A673 (cell line): ENCODE data around the gene CALU. TPM values are rescaled to one million over a fixed set of nuclear protein-coding genes. Genes with fewer than 3 reads are reported as not detected.

ENCODE experiments used
- BruUV-seq: library from RNA; stranded (reverse); fragments of 400-500 nt; replicated peaks from 2 replicates; lab custom pipeline; 2021; lab: Mats Ljungman, UMichigan
- CTCF ChIA-PET: fragments of 300-600 bp; sonication (Branson Sonifier 250); formaldehyde crosslinking; loops from one replicate; lab custom pipeline; 2022; ENCODE audit warnings: antibody characterized with exemption; lab: Charles Lee
- POLR2A ChIA-PET: fragments of 300-600 bp; sonication (Branson Sonifier 250); formaldehyde crosslinking; loops from one replicate; lab custom pipeline; 2022; ENCODE audit warnings: antibody characterized with exemption; ENCODE audit not compliant: low non-redundant PET; lab: Charles Lee
- DNase-seq: peaks from one replicate; pipeline ENCODE4 v3.0.0-alpha.2; 2015; ENCODE audit warnings: low spot score
- H3K27ac ChIP-seq: fragments of 200-600 bp; sonication (generic); 2 replicates; pipeline ENCODE4 v1.5.1; 2016; ENCODE audit warnings: mixed run types, low read depth, mild to moderate bottlenecking, mixed read lengths, antibody characterized with exemption, low read length; ENCODE audit not compliant: poor library complexity, severe bottlenecking
- H3K27me3 ChIP-seq: fragments of 200-600 bp; sonication (generic); replicated peaks from 2 replicates; pipeline ENCODE4 v1.6.1; 2017; ENCODE audit warnings: mixed run types, low read depth, mild to moderate bottlenecking, mixed read lengths, antibody characterized with exemption, low read length; ENCODE audit not compliant: insufficient read depth, poor library complexity
- H3K36me3 ChIP-seq: fragments of 200-600 bp; sonication (generic); 2 replicates; pipeline ENCODE4 v1.6.1; 2016; ENCODE audit warnings: mixed run types, mild to moderate bottlenecking, mixed read lengths, antibody characterized with exemption, low read length; ENCODE audit not compliant: insufficient read depth, poor library complexity, severe bottlenecking
- H3K4me1 ChIP-seq: fragments of 200-600 bp; sonication (generic); 2 replicates; pipeline ENCODE4 v1.6.1; 2017; ENCODE audit warnings: mixed run types, mild to moderate bottlenecking, mixed read lengths, antibody characterized with exemption, low read length; ENCODE audit not compliant: insufficient read depth, poor library complexity, severe bottlenecking
- H3K4me3 ChIP-seq: fragments of 200-600 bp; sonication (generic); 2 replicates; pipeline ENCODE4 v1.5.1; 2016; ENCODE audit warnings: low read depth, mixed run types, mild to moderate bottlenecking, mixed read lengths, low read length; ENCODE audit not compliant: poor library complexity, severe bottlenecking
- H3K9me3 ChIP-seq: fragments of 200-600 bp; sonication (generic); 2 replicates; pipeline ENCODE4 v1.6.1; 2016; ENCODE audit warnings: mixed run types, low read depth, mild to moderate bottlenecking, mixed read lengths, antibody characterized with exemption, low read length; ENCODE audit not compliant: poor library complexity, severe bottlenecking
- EZH2 ChIP-seq: fragments of 200-600 bp; sonication (generic); IDR thresholded peaks from 2 replicates; pipeline ENCODE4 v1.6.1; 2017; ENCODE audit warnings: borderline replicate concordance, low read depth, mild to moderate bottlenecking, mixed read lengths, antibody characterized with exemption, low read length; ENCODE audit not compliant: poor library complexity, severe bottlenecking
- intact Hi-C: fragments of 100-400 bp; cut with micrococcal nuclease; formaldehyde crosslinking; loops from one replicate; pipeline ENCODE4 v1.10.0; 2022; ENCODE audit not compliant: unreplicated experiment
- total RNA-seq: library from RNA; stranded (reverse); gene quantifications from 2 replicates; pipeline ENCODE4 v1.2.3, GENCODE V29; 2021
- TF ChIP-seq, protein P1 (sequence below): fragments of 300-800, 200-600 bp; sonication (generic); conservative IDR thresholded peaks from 2 replicates; pipeline ENCODE4 v1.5.1; 2017; ENCODE audit warnings: low read depth, mild to moderate bottlenecking, antibody characterized with exemption, low read length, moderate library complexity, mixed read lengths

CALU gene
- total RNA-seq, 1 experiment from 2014 or later = 162 TPM

DNA sequence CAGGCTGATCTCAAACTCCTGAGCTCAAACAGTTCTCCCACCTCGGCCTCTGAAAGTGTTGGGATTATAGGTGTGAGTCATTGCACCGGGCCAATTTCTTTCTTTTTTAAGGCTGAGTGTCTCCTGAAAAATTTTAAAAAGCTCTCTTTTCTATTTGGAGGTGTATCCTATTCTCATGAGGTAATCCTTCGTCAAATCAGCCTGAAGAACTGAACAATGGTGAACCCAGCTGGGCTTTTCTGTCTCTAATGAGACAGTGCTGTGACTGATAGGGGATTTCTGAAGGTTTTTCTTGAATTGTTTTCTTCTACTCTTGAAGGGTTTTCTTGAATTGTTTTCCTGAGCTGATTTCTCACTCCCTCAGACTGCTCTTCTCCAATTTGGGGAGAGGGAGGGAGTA, 30.9 kb upstream of the CALU start:
- POLR2A ChIA-PET = no interaction called here
- H3K4me3 ChIP-seq = no peak overlapping the region
- no peaks in the 10 kb centered on the region for H3K9me3 ChIP-seq
- no peak overlapping the region for H3K27ac ChIP-seq
- TF ChIP-seq EZH2 = no peak
- TF ChIP-seq, protein P1, sequence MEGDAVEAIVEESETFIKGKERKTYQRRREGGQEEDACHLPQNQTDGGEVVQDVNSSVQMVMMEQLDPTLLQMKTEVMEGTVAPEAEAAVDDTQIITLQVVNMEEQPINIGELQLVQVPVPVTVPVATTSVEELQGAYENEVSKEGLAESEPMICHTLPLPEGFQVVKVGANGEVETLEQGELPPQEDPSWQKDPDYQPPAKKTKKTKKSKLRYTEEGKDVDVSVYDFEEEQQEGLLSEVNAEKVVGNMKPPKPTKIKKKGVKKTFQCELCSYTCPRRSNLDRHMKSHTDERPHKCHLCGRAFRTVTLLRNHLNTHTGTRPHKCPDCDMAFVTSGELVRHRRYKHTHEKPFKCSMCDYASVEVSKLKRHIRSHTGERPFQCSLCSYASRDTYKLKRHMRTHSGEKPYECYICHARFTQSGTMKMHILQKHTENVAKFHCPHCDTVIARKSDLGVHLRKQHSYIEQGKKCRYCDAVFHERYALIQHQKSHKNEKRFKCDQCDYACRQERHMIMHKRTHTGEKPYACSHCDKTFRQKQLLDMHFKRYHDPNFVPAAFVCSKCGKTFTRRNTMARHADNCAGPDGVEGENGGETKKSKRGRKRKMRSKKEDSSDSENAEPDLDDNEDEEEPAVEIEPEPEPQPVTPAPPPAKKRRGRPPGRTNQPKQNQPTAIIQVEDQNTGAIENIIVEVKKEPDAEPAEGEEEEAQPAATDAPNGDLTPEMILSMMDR = no peak
- H3K27me3 ChIP-seq = no peaks in the 10 kb centered on the region
- no peaks in the 10 kb centered on the region for H3K36me3 ChIP-seq
- no TSS peak for BruUV-seq
- H3K4me1 ChIP-seq = no peaks in the 10 kb centered on the region
- CTCF ChIA-PET = no interaction called here
- intact Hi-C loops = no loop called here
- DNase-seq = no peak

DNA sequence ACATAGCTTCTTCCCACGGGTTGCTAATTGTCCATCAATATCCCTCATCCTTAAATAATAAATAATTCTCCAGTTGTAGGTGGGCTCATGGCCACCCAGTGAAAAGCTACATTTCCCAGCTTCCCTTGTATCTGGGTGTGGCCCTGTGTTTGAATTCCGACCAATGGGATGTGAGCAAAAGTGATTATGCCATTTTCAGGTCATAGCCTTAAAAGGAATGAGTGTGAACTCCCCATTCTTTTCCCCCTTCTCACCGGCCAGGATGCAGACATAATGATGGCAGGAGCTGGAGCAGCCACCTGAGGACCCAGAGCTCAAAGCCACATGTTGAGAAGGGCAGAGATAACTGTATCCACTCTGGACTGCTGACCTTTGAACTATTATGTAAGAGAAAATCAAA, 30.3 kb upstream of the CALU start:
- DNase-seq = no peak
- H3K9me3 ChIP-seq = no peaks in the 10 kb centered on the region
- TF ChIP-seq, protein P1 = no peak
- TF ChIP-seq EZH2 = no peak
- no peaks in the 10 kb centered on the region for H3K36me3 ChIP-seq
- no peaks in the 10 kb centered on the region for H3K4me1 ChIP-seq
- no peaks in the 10 kb centered on the region for H3K27me3 ChIP-seq
- CTCF ChIA-PET = no interaction called here
- no peak overlapping the region for H3K27ac ChIP-seq
- no TSS peak for BruUV-seq
- intact Hi-C loops = no loop called here
- POLR2A ChIA-PET = no interaction called here
- no peak overlapping the region for H3K4me3 ChIP-seq

DNA sequence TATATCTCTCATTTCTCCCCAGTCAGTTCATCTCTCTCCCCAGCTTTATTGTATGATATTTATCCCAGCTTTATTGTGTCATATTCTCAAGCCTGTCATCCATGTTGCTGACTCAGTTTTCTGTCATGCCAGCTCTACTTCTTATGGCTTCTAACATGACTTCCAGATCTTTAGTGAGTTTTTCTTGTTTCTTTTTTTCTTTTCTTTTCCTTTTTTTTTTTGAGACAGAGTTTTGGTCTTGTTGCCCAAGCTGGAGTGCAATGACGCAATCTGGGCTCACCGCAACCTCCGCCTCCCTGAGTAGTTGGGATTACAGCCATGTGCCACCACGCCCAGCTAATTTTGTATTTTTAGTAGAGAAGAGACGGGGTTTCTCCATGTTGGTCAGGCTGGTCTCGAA, 28.7 kb upstream of the CALU start:
- no peak for DNase-seq
- H3K27me3 ChIP-seq = no peaks in the 10 kb centered on the region
- intact Hi-C loops = no loop called here
- no peak for TF ChIP-seq EZH2
- TF ChIP-seq, protein P1 = no peak
- H3K9me3 ChIP-seq = no peaks in the 10 kb centered on the region
- no peaks in the 10 kb centered on the region for H3K4me1 ChIP-seq
- POLR2A ChIA-PET = no interaction called here
- no peak overlapping the region for H3K4me3 ChIP-seq
- no TSS peak for BruUV-seq
- CTCF ChIA-PET = interaction anchor here (0.7 kb wide), 1 partner anchor 13 kb away, joined by 6 read pairs; no protein-coding TSS in a partner anchor
- no peaks in the 10 kb centered on the region for H3K36me3 ChIP-seq
- H3K27ac ChIP-seq = no peak overlapping the region
